Measurements from ENCODE around the gene RAP1A.

- TF ChIP-seq CTCF (IDR thresholded peaks at IDR 0.05 in 4 of 5, conservative IDR thresholded peaks at IDR 0.05 in 1 of 5) (no peak), POLR2A (IDR thresholded peaks at IDR 0.05) (no peak)
These were observed 7.6 kb upstream of the RAP1A start for GRCh38 chr1:111611986-111612385.

Data from gastrocnemius medialis (tissue), 4 donors.